ENCODE data around the gene C1QTNF12. TPM values are rescaled to one million over a fixed set of nuclear protein-coding genes. Genes with fewer than 3 reads are reported as not detected.
"Not testable (repeated sequence)": the region's sequence is repeated elsewhere in the genome, so short reads cannot be mapped to it uniquely, and the experiment has no call there.

Gene C1QTNF12
- total RNA-seq, 4 donors from 2014 or later: 23.3 to 58.0 (median 44.2) TPM; not detected in 1

- no peak overlapping the region for H3K4me3 ChIP-seq
- H3K4me1 ChIP-seq: peaks cover 0 to 14% (median 7%) of the 10 kb centered on the region in 4 donors
- peaks cover 0 to 7% of the 10 kb centered on the region in 2 donors for H3K27me3 ChIP-seq
- H3K27ac ChIP-seq: no peak overlapping the region
- no peaks in the 10 kb centered on the region for H3K36me3 ChIP-seq
- peak in 1 of 3 donors; percentile 38 for DNase-seq
- peaks cover 0 to 3% (median 1%) of the 10 kb centered on the region in 4 donors for H3K9me3 ChIP-seq
- no peak for TF ChIP-seq POLR2A (IDR thresholded peaks at IDR 0.05)
- TF ChIP-seq CTCF (IDR thresholded peaks at IDR 0.05): no peak
Observed at GRCh38 chr1:1197551-1198422, 48.7 kb downstream of the C1QTNF12 start.

- Histone ChIP-seq H3K9me3 (peaks cover 0 to 3% (median 1%) of the 10 kb centered on the region in 4 donors), H3K27ac (no peak overlapping the region), H3K27me3 (peaks cover 0 to 7% of the 10 kb centered on the region in 2 donors), H3K36me3 (no peaks in the 10 kb centered on the region), H3K4me3 (no peak overlapping the region), H3K4me1 (peaks cover 0 to 14% (median 7%) of the 10 kb centered on the region in 4 donors)
- no peak for TF ChIP-seq POLR2A (IDR thresholded peaks at IDR 0.05)
- no peak for TF ChIP-seq CTCF (IDR thresholded peaks at IDR 0.05)
- no peak for DNase-seq
Observed at GRCh38 chr1:1197188-1197500, 49.4 kb downstream of the C1QTNF12 start.

GRCh38 chr1:1196431-1197187 lies 49.9 kb downstream of the C1QTNF12 start:
- TF ChIP-seq CTCF (IDR thresholded peaks at IDR 0.05): no peak
- TF ChIP-seq POLR2A (IDR thresholded peaks at IDR 0.05): no peak
- DNase-seq: peak in 1 of 3 donors; percentile 41
- Histone ChIP-seq H3K27me3 (peaks cover 0 to 7% of the 10 kb centered on the region in 2 donors), H3K27ac (no peak overlapping the region), H3K9me3 (peaks cover 0 to 3% (median 1%) of the 10 kb centered on the region in 4 donors), H3K4me3 (no peak overlapping the region), H3K4me1 (peaks cover 0 to 14% (median 7%) of the 10 kb centered on the region in 4 donors), H3K36me3 (no peaks in the 10 kb centered on the region)

DNA sequence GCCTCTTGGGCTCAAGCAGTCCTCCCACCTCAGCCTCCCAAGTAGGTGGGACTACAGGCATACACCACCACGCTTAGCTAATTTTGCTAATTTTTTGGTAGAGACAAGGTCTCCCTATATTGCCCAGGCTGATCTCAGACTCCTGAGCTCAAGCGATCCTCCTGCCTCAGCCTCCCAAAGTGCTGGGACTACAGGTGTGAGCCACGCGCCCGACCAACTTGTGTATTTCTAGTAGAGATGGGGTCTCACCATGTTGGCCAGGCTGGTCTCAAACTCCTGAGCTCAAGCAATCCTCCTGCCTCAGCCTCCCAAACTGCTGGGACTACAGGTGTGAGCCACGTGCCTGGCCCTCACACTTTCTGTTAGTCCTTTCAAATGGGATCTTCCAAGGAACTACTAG lies 50.8 kb downstream of the C1QTNF12 start:
- H3K27ac ChIP-seq, H3K36me3 ChIP-seq, H3K27me3 ChIP-seq, H3K4me3 ChIP-seq, H3K9me3 ChIP-seq, H3K4me1 ChIP-seq: not testable (repeated sequence)
- peak in 1 of 3 donors; percentile 40 for DNase-seq

DNA sequence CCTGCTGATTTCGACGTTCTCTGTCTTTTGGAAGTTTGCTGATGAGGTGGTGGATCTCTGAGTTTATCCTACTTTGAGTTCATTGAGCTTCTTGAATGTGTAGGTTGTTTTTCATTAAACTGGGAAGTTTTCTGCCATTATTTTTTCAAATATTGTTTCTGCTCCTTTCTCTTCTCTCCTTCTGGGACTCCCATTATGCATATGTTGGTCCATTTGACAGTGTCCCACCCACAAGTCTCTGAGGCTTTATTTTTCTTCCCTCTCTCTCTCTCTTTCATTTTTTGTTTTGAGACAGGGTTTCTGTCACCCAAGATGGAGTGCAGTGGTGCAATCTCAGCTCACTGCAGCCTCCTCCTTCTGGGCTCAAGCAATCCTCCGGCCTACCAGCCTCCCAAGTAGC lies 51.8 kb downstream of the C1QTNF12 start:
- Histone ChIP-seq H3K9me3 (peaks cover 0 to 3% (median 1%) of the 10 kb centered on the region in 4 donors), H3K36me3 (no peaks in the 10 kb centered on the region), H3K27ac (no peak overlapping the region), H3K4me1 (no peaks in the 10 kb centered on the region), H3K27me3 (no peaks in the 10 kb centered on the region), H3K4me3 (no peak overlapping the region)
- TF ChIP-seq POLR2A (IDR thresholded peaks at IDR 0.05) (no peak), CTCF (IDR thresholded peaks at IDR 0.05) (no peak)
- DNase-seq: peak in 1 of 3 donors; percentile 9

Small RNA genes within 50 kb of the gene (small RNA-seq; reads per million reads assigned to genes)
- 0 reads per million in 2 donors for gene MIR6726

Other genes starting within 250 kb of the C1QTNF12 start
- gene HES4, start 246.6 kb downstream of the C1QTNF12 start, total RNA-seq: 10 to 100 TPM in 2 of 4 donors, 1 to 10 TPM in 2; 3.9 to 12.4 (median 7.7) TPM
- gene ISG15, start 233.2 kb downstream of the C1QTNF12 start, total RNA-seq: 10 to 100 TPM; 17.0 to 91.6 (median 40.1) TPM
- gene AGRN, start 226.6 kb downstream of the C1QTNF12 start, total RNA-seq: 100 to 1,000 TPM in 1 of 4 donors, 10 to 100 TPM in 3; 33.0 to 103 (median 41.4) TPM
- 1 to 10 TPM in 1 of 4 donors, not detected in 3; 1.3 TPM for gene RNF223, start 172.4 kb downstream of the C1QTNF12 start, total RNA-seq
- gene C1orf159, start 130.6 kb downstream of the C1QTNF12 start, total RNA-seq: 10 to 100 TPM; 14.0 to 32.0 (median 22.7) TPM
- 1 to 10 TPM in 3 of 4 donors, not detected in 1; 1.6 to 3.6 (median 1.8) TPM for gene TTLL10, start 72.8 kb downstream of the C1QTNF12 start, total RNA-seq
- gene TNFRSF18, start 40.1 kb downstream of the C1QTNF12 start, total RNA-seq: 10 to 100 TPM in 1 of 4 donors, 1 to 10 TPM in 1, under 1 TPM in 1, not detected in 1; 0.70 to 38.0 (median 3.2) TPM
- 1 to 10 TPM in 3 of 4 donors, not detected in 1; 1.6 to 9.1 (median 2.8) TPM for gene TNFRSF4, start 32.6 kb downstream of the C1QTNF12 start, total RNA-seq
- 100 to 1,000 TPM in 3 of 4 donors, 10 to 100 TPM in 1; 88.3 to 280 (median 177) TPM for gene SDF4, start 14.7 kb downstream of the C1QTNF12 start, total RNA-seq
- gene B3GALT6, start 14.5 kb downstream of the C1QTNF12 start, total RNA-seq: 10 to 100 TPM in 2 of 4 donors, 1 to 10 TPM in 2; 9.1 to 13.4 (median 10.6) TPM
- 10 to 100 TPM; 25.6 to 64.2 (median 55.3) TPM for gene UBE2J2, start 27.1 kb upstream of the C1QTNF12 start, total RNA-seq
- gene SCNN1D, start 33.7 kb upstream of the C1QTNF12 start, total RNA-seq: 10 to 100 TPM in 3 of 4 donors, not detected in 1; 10.9 to 21.6 (median 16.9) TPM
- gene ACAP3, start 61.2 kb upstream of the C1QTNF12 start, total RNA-seq: 100 to 1,000 TPM in 2 of 4 donors, 10 to 100 TPM in 2; 78.1 to 156 (median 110) TPM
- gene PUSL1, start 61.9 kb upstream of the C1QTNF12 start, total RNA-seq: 10 to 100 TPM; 12.4 to 38.9 (median 24.4) TPM
- 100 to 1,000 TPM; 146 to 359 (median 273) TPM for gene INTS11, start 77.9 kb upstream of the C1QTNF12 start, total RNA-seq
- gene CPTP, start 78.1 kb upstream of the C1QTNF12 start, total RNA-seq: 10 to 100 TPM; 10.7 to 94.0 (median 84.6) TPM
- 1 to 10 TPM; 2.1 to 5.8 (median 3.0) TPM for gene TAS1R3, start 84.6 kb upstream of the C1QTNF12 start, total RNA-seq
- gene DVL1, start 102.7 kb upstream of the C1QTNF12 start, total RNA-seq: 100 to 1,000 TPM in 3 of 4 donors, 10 to 100 TPM in 1; 76.0 to 196 (median 164) TPM
- gene MXRA8, start 111.8 kb upstream of the C1QTNF12 start, total RNA-seq: 10 to 100 TPM; 11.7 to 56.1 (median 35.6) TPM
- 100 to 1,000 TPM; 122 to 172 (median 134) TPM for gene AURKAIP1, start 128.5 kb upstream of the C1QTNF12 start, total RNA-seq
- gene CCNL2, start 152.6 kb upstream of the C1QTNF12 start, total RNA-seq: 1,000 to 10,000 TPM in 1 of 4 donors, 100 to 1,000 TPM in 3; 216 to 1,008 (median 423) TPM
- 10 to 100 TPM; 58.2 to 94.1 (median 78.2) TPM for gene MRPL20, start 160.6 kb upstream of the C1QTNF12 start, total RNA-seq
- gene ANKRD65, start 174.6 kb upstream of the C1QTNF12 start, total RNA-seq: 10 to 100 TPM in 1 of 4 donors, 1 to 10 TPM in 2, under 1 TPM in 1; 0.54 to 11.6 (median 2.0) TPM
- gene VWA1, start 189.0 kb upstream of the C1QTNF12 start, total RNA-seq: 10 to 100 TPM in 1 of 4 donors, 1 to 10 TPM in 3; 3.2 to 14.0 (median 6.7) TPM
- gene ATAD3C, start 203.0 kb upstream of the C1QTNF12 start, total RNA-seq: under 1 TPM in 1 of 4 donors, not detected in 3; 0.27 TPM
- gene ATAD3B, start 225.0 kb upstream of the C1QTNF12 start, total RNA-seq: 100 to 1,000 TPM in 1 of 4 donors, 10 to 100 TPM in 3; 26.9 to 130 (median 35.0) TPM

Data from Peyer's patch (tissue), 4 donors.